ENCODE measurements around the gene HASPIN.

- TF ChIP-seq POLR2AphosphoS5 (IDR thresholded peaks at IDR 0.05) (no peak), CTCF (IDR thresholded peaks at IDR 0.05) (peak in 3 of 4 experiments; percentile 53 to 81 (median 63)), POLR2A (IDR thresholded peaks at IDR 0.05) (no peak)
Measured at GRCh38 chr17:3683054-3683511, 40.6 kb upstream of the HASPIN start.

All from gastroesophageal sphincter (tissue), 3 donors.